Activated naive CD4-positive, alpha-beta T cell treated with anti-CD3 and anti-CD28 coated beads, Interleukin-2, amount 50 U/mL, for 16 hours (primary cell): Measurements from ENCODE around the gene ADIG.

Experiments
- DNase-seq: peaks from one replicate; pipeline ENCODE4 v3.0.0-alpha.2; 2020

ADIG gene

GRCh38 chr20:38604873-38605303, 23.9 kb downstream of the ADIG start:
- DNase-seq = no peak

- DNase-seq = no peak
Measured at GRCh38 chr20:38607351-38607750, 26.4 kb downstream of the ADIG start.

GRCh38 chr20:38608188-38608587, 27.2 kb downstream of the ADIG start:
- no peak for DNase-seq

- DNase-seq = no peak
Measured at GRCh38 chr20:38609815-38610214, 28.8 kb downstream of the ADIG start.

GRCh38 chr20:38610521-38610920, 29.5 kb downstream of the ADIG start:
- DNase-seq = no peak

GRCh38 chr20:38612751-38613515, 31.9 kb downstream of the ADIG start:
- no peak for DNase-seq

GRCh38 chr20:38615283-38615682, 34.3 kb downstream of the ADIG start:
- DNase-seq = no peak

GRCh38 chr20:38616457-38616856, 35.5 kb downstream of the ADIG start:
- DNase-seq = no peak

- DNase-seq = no peak
Measured at GRCh38 chr20:38617011-38617829, 36.2 kb downstream of the ADIG start.

GRCh38 chr20:38617830-38618196, 36.8 kb downstream of the ADIG start:
- DNase-seq = no peak

GRCh38 chr20:38620441-38620840, 39.4 kb downstream of the ADIG start:
- no peak for DNase-seq

- no peak for DNase-seq
Measured at GRCh38 chr20:38623061-38623460, 42.1 kb downstream of the ADIG start.

GRCh38 chr20:38624084-38624483, 43.1 kb downstream of the ADIG start:
- no peak for DNase-seq

GRCh38 chr20:38625896-38626295, 44.9 kb downstream of the ADIG start:
- no peak for DNase-seq

GRCh38 chr20:38626921-38627659, 46.1 kb downstream of the ADIG start:
- DNase-seq = no peak

GRCh38 chr20:38628580-38629470, 47.8 kb downstream of the ADIG start:
- DNase-seq = no peak

- no peak for DNase-seq
Measured at GRCh38 chr20:38629979-38630378, 49.0 kb downstream of the ADIG start.

- DNase-seq = no peak
Measured at GRCh38 chr20:38630727-38631126, 49.7 kb downstream of the ADIG start.

GRCh38 chr20:38631155-38632022, 50.4 kb downstream of the ADIG start:
- no peak for DNase-seq

GRCh38 chr20:38633577-38634093, 52.6 kb downstream of the ADIG start:
- DNase-seq = peak; percentile 55

- no peak for DNase-seq
Measured at GRCh38 chr20:38635721-38636288, 54.8 kb downstream of the ADIG start.
